Muscle of arm (tissue), 12 donors: Measurements from ENCODE around the gene SF1. TPM values are rescaled to one million over a fixed set of nuclear protein-coding genes. Genes with fewer than 3 reads are reported as not detected.

Source experiments
- DNase-seq: peaks from one replicate; pipeline ENCODE4 v3.0.0-alpha.2; 2013
- polyA plus RNA-seq, 12 donors: library from polyadenylated mRNA; unstranded; fragments of 120-200 nt; gene quantifications; one replicate each; pipeline ENCODE4 v1.2.1, GENCODE V29; 2013; ENCODE audit not compliant: insufficient read length in 12 of 12

Gene SF1
- polyA plus RNA-seq, 12 donors = 174 to 428 (median 247) TPM; not detected in 1

- DNase-seq = no peak
Observed at GRCh38 chr11:64802370-64803157, 24.2 kb upstream of the SF1 start.

GRCh38 chr11:64801561-64802369, 23.4 kb upstream of the SF1 start:
- DNase-seq = no peak

GRCh38 chr11:64801158-64801464, 22.8 kb upstream of the SF1 start:
- no peak for DNase-seq

- DNase-seq = no peak
Observed at GRCh38 chr11:64800303-64801157, 22.2 kb upstream of the SF1 start.

- DNase-seq = no peak
Observed at GRCh38 chr11:64799623-64800302, 21.4 kb upstream of the SF1 start.

- no peak for DNase-seq
Observed at GRCh38 chr11:64799256-64799622, 20.9 kb upstream of the SF1 start.

GRCh38 chr11:64796757-64797541, 18.6 kb upstream of the SF1 start:
- no peak for DNase-seq

GRCh38 chr11:64796047-64796756, 17.9 kb upstream of the SF1 start:
- DNase-seq = no peak

GRCh38 chr11:64794526-64794925, 16.2 kb upstream of the SF1 start:
- DNase-seq = no peak

- peak; percentile 39 for DNase-seq
Observed at GRCh38 chr11:64793271-64794160, 15.2 kb upstream of the SF1 start.

- DNase-seq = no peak
Observed at GRCh38 chr11:64792482-64792881, 14.1 kb upstream of the SF1 start.

- no peak for DNase-seq
Observed at GRCh38 chr11:64791781-64792291, 13.5 kb upstream of the SF1 start.

GRCh38 chr11:64790205-64791095, 12.1 kb upstream of the SF1 start:
- DNase-seq = no peak

GRCh38 chr11:64789331-64790204, 11.2 kb upstream of the SF1 start:
- no peak for DNase-seq

GRCh38 chr11:64788321-64789215, 10.2 kb upstream of the SF1 start:
- DNase-seq = no peak
